Naive thymus-derived CD4-positive, alpha-beta T cell (primary cell): ENCODE results near the gene HDAC4. TPM values are rescaled to one million over a fixed set of nuclear protein-coding genes. Genes with fewer than 3 reads are reported as not detected.

Experiments
- ATAC-seq: fragments of 150-1000 bp; cut with Tn5 transposase; 2 replicates; pipeline ENCODE4 v1.10.0; 2021; ENCODE audit warnings: mild to moderate bottlenecking, moderate library complexity
- CTCF ChIA-PET: fragments of 350-600 bp; sonication (Branson Sonifier 250); formaldehyde crosslinking; loops from one replicate; lab custom pipeline; 2021; ENCODE audit warnings: antibody characterized with exemption; lab: Charles Lee
- POLR2A ChIA-PET: fragments of 350-600 bp; sonication (Branson Sonifier 250); formaldehyde crosslinking; loops from one replicate; lab custom pipeline; 2021; ENCODE audit warnings: antibody characterized with exemption, inconsistent platforms; lab: Charles Lee
- DNase-seq, 9 donors: peaks; one replicate each; pipeline versions ENCODE4 v3.0.0 to v3.0.0-alpha.2; 2020 to 2022; ENCODE audit warnings: mixed read lengths in 1 of 9
- H3K27ac ChIP-seq: one replicate; pipeline ENCODE4 v1.7.0; 2013; ENCODE audit warnings: mild to moderate bottlenecking, low read depth, low read length, moderate library complexity
- H3K27me3 ChIP-seq, 2 donors: one replicate each; pipeline ENCODE4 v1.7.0; 2013; ENCODE audit warnings: low read length in 2 of 2, mild to moderate bottlenecking in 2 of 2, moderate library complexity in 2 of 2; ENCODE audit not compliant: control insufficient read depth in 2 of 2, insufficient read depth in 2 of 2
- H3K36me3 ChIP-seq, 3 experiments: 1 replicate in 2 of 3; 2 replicates in 1 of 3; pipeline ENCODE4 v1.7.0; 2013; ENCODE audit warnings: low read length in 3 of 3, mild to moderate bottlenecking in 3 of 3, moderate library complexity in 1 of 3; ENCODE audit not compliant: insufficient read depth in 3 of 3, control insufficient read depth in 2 of 3
- H3K4me1 ChIP-seq, 2 donors: one replicate each; pipeline ENCODE4 v1.7.0; 2013; ENCODE audit warnings: low read length in 2 of 2, mild to moderate bottlenecking in 2 of 2, moderate library complexity in 1 of 2; ENCODE audit not compliant: control insufficient read depth in 2 of 2, insufficient read depth in 2 of 2
- H3K4me3 ChIP-seq: 2 replicates; pipeline ENCODE4 v1.7.0; 2013; ENCODE audit warnings: mild to moderate bottlenecking, low read length
- H3K9me3 ChIP-seq, 3 experiments: 1 replicate in 2 of 3; 2 replicates in 1 of 3; pipeline ENCODE4 v1.7.0; 2013; ENCODE audit warnings: low read length in 3 of 3; ENCODE audit not compliant: control insufficient read depth in 2 of 3
- H3K27ac Mint-ChIP-seq, 9 donors: one replicate each; pipeline ENCODE4 v1.8.0; 2020 to 2022; ENCODE audit warnings: mixed read lengths in 9 of 9, mild to moderate bottlenecking in 8 of 9, moderate library complexity in 5 of 9, inconsistent platforms in 2 of 9
- H3K27me3 Mint-ChIP-seq, 5 donors: one replicate each; pipeline ENCODE4 v1.8.0; 2021 to 2022; ENCODE audit warnings: mixed read lengths in 5 of 5, mild to moderate bottlenecking in 1 of 5
- H3K36me3 Mint-ChIP-seq, 5 donors: one replicate each; pipeline ENCODE4 v1.8.0; 2020 to 2022; ENCODE audit warnings: mixed read lengths in 5 of 5, mild to moderate bottlenecking in 3 of 5, inconsistent platforms in 1 of 5
- H3K4me1 Mint-ChIP-seq, 7 donors: one replicate each; pipeline ENCODE4 v1.8.0; 2020 to 2022; ENCODE audit warnings: mixed read lengths in 7 of 7, mild to moderate bottlenecking in 3 of 7, inconsistent platforms in 1 of 7
- H3K4me3 Mint-ChIP-seq, 10 donors: one replicate each; pipeline ENCODE4 v1.8.0; 2020 to 2022; ENCODE audit warnings: mild to moderate bottlenecking in 10 of 10, mixed read lengths in 10 of 10, moderate library complexity in 6 of 10, inconsistent platforms in 2 of 10
- H3K9me3 Mint-ChIP-seq, 11 donors: one replicate each; pipeline ENCODE4 v1.8.0; 2020 to 2022; ENCODE audit warnings: mixed read lengths in 11 of 11, mild to moderate bottlenecking in 4 of 11, inconsistent platforms in 1 of 11, moderate library complexity in 1 of 11
- intact Hi-C, 2 donors: fragments of 100-400 bp; cut with micrococcal nuclease; formaldehyde crosslinking; loops; one replicate each; pipeline ENCODE4 v1.15.1; 2023
- polyA plus RNA-seq, 2 donors: library from polyadenylated mRNA; unstranded; fragments of 300-500 nt; fragmentation: Illumina TruSeq; gene quantifications; one replicate each; pipeline ENCODE4 v1.2.3, GENCODE V29; 2021
- total RNA-seq, 6 experiments: library from RNA in 5 of 6; stranded (reverse) in 5 of 6; gene quantifications; 1 replicate in 5 of 6; 2 replicates in 1 of 6; pipeline ENCODE4 v1.2.3 and lab custom pipeline; 2021 to 2026

The HDAC4 gene
- total and polyA plus RNA-seq, 7 experiments from 2014 or later = 7.4 to 101 (median 55.3) TPM

DNA sequence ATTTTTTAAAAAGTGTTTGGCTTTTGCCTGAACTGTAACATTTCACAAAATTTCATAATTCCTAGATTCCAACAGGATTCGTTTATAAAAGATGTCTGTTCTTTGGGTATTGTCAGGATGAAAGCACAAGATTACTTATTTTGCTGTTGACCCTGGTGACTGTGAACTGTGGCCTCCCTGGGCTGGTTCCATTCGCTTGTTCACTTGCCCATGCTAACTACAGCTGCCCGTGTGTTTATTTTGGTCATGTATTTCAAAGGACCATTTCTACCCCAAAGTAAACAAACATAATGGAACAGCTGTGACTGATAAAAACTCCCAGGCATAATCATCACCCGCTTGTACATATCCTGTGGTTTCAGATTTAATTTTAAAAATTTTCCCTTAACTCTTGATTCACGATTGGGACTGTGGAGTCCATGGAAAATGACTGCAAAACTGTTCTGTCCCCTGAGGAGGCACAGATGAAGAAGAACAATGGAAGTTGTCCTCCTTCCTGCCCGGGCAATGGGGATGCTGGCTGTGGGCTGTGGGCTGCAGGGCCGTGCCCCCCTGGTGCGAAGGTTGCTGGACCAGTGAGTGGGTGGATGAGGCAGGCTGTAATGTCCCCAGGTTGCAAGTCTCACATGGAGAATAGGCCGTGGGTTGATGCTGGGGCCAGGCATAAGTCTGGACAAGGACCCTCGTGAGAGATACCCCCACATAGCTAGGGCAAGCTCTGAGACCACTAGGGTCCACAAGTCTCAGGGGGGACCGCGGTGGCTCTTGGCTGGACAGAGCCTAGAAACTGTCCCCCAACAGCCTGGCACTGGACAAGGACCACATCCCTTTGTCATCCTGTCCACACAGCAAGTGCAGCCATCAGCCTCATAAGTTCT, 28.9 kb upstream of the HDAC4 start:
- Histone ChIP-seq H3K36me3 (no peaks in the 10 kb centered on the region), H3K27ac (no peak overlapping the region), H3K27me3 (no peaks in the 10 kb centered on the region), H3K9me3 (no peaks in the 10 kb centered on the region), H3K4me1 (no peaks in the 10 kb centered on the region), H3K4me3 (no peak overlapping the region)
- peaks cover 0 to 7% (median 3%) of the 10 kb centered on the region in 5 donors for H3K36me3 Mint-ChIP-seq
- intact Hi-C loops = no loop called here
- peaks cover 0 to 12% (median 7%) of the 10 kb centered on the region in 11 donors for H3K9me3 Mint-ChIP-seq
- H3K4me3 Mint-ChIP-seq = no peak overlapping the region
- POLR2A ChIA-PET = no interaction called here
- peaks cover 0 to 12% (median 6%) of the 10 kb centered on the region in 7 donors for H3K4me1 Mint-ChIP-seq
- ATAC-seq = no peak
- H3K27ac Mint-ChIP-seq = no peak overlapping the region
- no peak for DNase-seq
- CTCF ChIA-PET = no interaction called here
- H3K27me3 Mint-ChIP-seq = peaks cover 0 to 21% (median 4%) of the 10 kb centered on the region in 5 donors

DNA sequence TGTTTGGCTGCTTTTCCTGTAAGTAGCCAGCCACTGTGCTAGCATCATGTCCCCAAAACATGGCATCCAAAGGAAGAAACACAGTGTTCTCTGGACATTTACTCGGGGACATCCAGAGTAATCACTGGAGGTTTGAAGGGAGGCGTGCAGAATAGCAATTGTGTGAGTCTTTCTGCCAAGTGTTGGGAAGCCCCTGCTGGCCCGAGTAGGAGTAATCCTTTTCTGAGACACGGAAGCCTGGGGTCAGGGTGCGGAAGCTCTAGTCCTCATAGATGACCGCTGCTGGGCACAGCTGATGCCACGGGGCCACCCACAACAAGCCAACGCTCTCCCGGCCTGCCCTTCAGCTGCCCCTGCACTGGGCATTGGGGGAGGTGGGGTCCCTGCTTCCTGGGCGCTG, 24.8 kb upstream of the HDAC4 start:
- Histone ChIP-seq H3K27ac (no peak overlapping the region), H3K4me1 (no peaks in the 10 kb centered on the region), H3K4me3 (no peak overlapping the region), H3K27me3 (no peaks in the 10 kb centered on the region), H3K9me3 (no peaks in the 10 kb centered on the region), H3K36me3 (no peaks in the 10 kb centered on the region)
- intact Hi-C loops = no loop called here
- DNase-seq (no peak), ATAC-seq (no peak)
- Mint-ChIP-seq H3K27me3 (peaks cover 0 to 22% (median 4%) of the 10 kb centered on the region in 5 donors), H3K4me1 (no peaks in the 10 kb centered on the region), H3K27ac (no peak overlapping the region), H3K9me3 (peaks cover 0 to 1% (median 0%) of the 10 kb centered on the region in 11 donors), H3K4me3 (no peak overlapping the region), H3K36me3 (no peaks in the 10 kb centered on the region)
- ChIA-PET CTCF (no interaction called here), POLR2A (no interaction called here)

DNA sequence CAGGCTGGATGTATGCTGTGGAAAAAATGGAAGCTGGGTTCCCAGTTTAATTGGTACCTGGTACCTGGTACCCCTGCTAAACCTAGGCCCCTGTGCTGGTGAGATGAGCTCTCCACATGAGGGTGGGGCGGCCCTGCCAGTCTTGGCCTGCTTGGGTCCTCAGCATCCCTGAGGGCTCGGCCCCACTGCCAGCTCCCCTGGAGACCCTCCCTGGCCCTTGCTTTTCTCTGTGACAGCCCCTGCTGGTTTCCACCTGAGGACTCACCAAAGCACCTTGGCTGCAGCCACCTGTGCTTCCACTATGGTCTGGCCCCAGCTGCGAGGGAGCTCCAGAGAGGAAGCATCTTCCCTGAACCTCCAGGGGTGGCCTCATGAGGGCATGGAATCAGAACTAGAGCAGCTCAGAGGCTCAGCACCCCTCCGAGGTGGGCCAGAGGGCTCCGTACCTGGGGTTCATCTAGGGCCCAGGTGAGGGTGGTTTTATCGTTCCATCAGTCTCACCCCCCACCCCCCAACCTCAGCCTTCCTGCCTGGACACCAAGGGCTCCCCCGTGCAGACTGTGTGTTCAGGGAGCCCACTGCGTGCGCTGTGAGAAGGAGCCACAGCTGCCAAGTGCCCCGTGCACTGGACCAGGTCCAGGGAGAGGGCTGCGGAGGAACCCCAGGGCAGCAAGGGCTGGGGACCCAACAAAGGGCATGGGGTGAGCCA, 23.7 kb upstream of the HDAC4 start:
- H3K27me3 Mint-ChIP-seq = peaks cover 0 to 27% (median 7%) of the 10 kb centered on the region in 5 donors
- Histone ChIP-seq H3K27me3 (no peaks in the 10 kb centered on the region), H3K36me3 (no peaks in the 10 kb centered on the region), H3K4me3 (no peak overlapping the region), H3K27ac (no peak overlapping the region), H3K9me3 (no peaks in the 10 kb centered on the region), H3K4me1 (no peaks in the 10 kb centered on the region)
- H3K27ac Mint-ChIP-seq = no peak overlapping the region
- ChIA-PET POLR2A (no interaction called here), CTCF (no interaction called here)
- no peaks in the 10 kb centered on the region for H3K36me3 Mint-ChIP-seq
- peaks cover 0 to 1% (median 0%) of the 10 kb centered on the region in 11 donors for H3K9me3 Mint-ChIP-seq
- H3K4me1 Mint-ChIP-seq = no peaks in the 10 kb centered on the region
- no peak for DNase-seq
- ATAC-seq = no peak
- H3K4me3 Mint-ChIP-seq = no peak overlapping the region
- intact Hi-C loops = no loop called here

DNA sequence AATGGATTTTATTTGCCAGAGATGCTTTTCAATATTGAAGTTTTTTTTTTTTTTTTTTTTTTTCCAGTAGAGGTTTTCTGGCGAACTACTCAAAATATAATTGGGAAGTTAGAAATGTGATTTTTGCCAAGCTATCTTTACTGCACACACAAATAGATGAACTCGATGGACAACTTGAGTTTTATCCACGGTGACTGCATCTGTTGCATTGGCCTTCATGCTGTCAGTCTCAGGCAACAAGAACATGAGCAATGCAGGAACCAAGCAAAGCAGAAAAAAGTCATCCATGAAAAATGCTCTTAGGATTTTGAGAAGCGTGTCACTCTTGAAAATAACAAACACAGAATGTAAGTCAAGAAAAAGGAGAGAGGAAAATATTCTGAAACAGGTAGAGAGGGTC, 22.7 kb upstream of the HDAC4 start:
- Histone ChIP-seq H3K9me3 (no peaks in the 10 kb centered on the region), H3K36me3 (no peaks in the 10 kb centered on the region), H3K27ac (no peak overlapping the region), H3K27me3 (no peaks in the 10 kb centered on the region), H3K4me1 (no peaks in the 10 kb centered on the region), H3K4me3 (no peak overlapping the region)
- Mint-ChIP-seq H3K4me1 (no peaks in the 10 kb centered on the region), H3K36me3 (no peaks in the 10 kb centered on the region), H3K27ac (peak overlapping the region in 1 of 9 donors; percentile 32), H3K9me3 (peaks cover 0 to 1% (median 0%) of the 10 kb centered on the region in 11 donors), H3K4me3 (no peak overlapping the region), H3K27me3 (peaks cover 0 to 29% (median 7%) of the 10 kb centered on the region in 5 donors)
- intact Hi-C loops = no loop called here
- ATAC-seq = no peak
- ChIA-PET CTCF (no interaction called here), POLR2A (no interaction called here)
- no peak for DNase-seq

DNA sequence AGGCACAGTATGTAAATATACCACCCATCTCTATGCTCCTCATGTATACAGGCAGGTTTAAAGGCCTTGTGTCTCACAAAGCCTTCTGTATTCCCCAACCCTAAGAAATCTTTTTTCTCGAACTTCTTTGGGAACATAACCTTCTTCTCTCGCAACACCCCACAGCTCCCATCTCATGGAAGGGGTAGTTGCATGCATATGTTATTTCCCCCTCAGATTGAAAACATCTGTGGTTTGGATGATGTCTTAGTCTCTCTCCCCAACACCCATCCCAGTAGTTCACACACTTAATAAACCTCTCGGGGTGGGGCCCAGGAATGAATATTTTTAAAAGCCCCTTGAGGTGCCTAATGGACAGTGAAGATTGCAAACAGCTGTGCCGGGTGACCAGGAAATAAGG, 21.0 kb upstream of the HDAC4 start:
- ATAC-seq (no peak), DNase-seq (no peak)
- Histone ChIP-seq H3K4me3 (no peak overlapping the region), H3K27me3 (no peaks in the 10 kb centered on the region), H3K9me3 (no peaks in the 10 kb centered on the region), H3K4me1 (no peaks in the 10 kb centered on the region), H3K36me3 (no peaks in the 10 kb centered on the region), H3K27ac (no peak overlapping the region)
- no peaks in the 10 kb centered on the region for H3K4me1 Mint-ChIP-seq
- ChIA-PET CTCF (no interaction called here), POLR2A (no interaction called here)
- no peaks in the 10 kb centered on the region for H3K9me3 Mint-ChIP-seq
- intact Hi-C loops = no loop called here
- H3K27me3 Mint-ChIP-seq = peaks cover 0 to 27% (median 6%) of the 10 kb centered on the region in 5 donors
- H3K4me3 Mint-ChIP-seq = no peak overlapping the region
- no peaks in the 10 kb centered on the region for H3K36me3 Mint-ChIP-seq
- no peak overlapping the region for H3K27ac Mint-ChIP-seq

DNA sequence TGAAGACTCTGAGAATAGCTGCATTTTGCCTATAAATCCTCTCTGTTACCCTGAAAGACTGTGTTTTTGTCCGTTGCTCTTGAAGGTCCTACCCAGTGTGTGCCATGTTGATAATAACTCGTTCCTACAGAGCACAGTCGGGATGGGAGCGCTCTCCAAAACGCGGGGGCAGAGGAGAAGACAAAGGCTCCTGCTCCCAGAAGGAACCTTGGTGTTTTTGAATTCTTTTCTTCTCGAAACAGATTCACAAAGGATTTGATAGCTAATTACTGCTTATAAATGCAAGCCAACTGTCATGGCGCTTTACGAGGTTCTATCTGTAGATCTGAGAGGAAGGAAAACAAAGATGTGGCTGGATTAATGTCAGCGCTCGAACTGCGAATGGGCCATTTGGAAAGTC, 19.3 kb upstream of the HDAC4 start:
- ATAC-seq = no peak
- H3K27me3 ChIP-seq = no peaks in the 10 kb centered on the region
- no peak for DNase-seq
- no peaks in the 10 kb centered on the region for H3K4me1 ChIP-seq
- intact Hi-C loops = no loop called here
- no peak overlapping the region for H3K4me3 Mint-ChIP-seq
- peaks cover 0 to 3% (median 0%) of the 10 kb centered on the region in 11 donors for H3K9me3 Mint-ChIP-seq
- H3K4me3 ChIP-seq = no peak overlapping the region
- H3K27ac ChIP-seq = no peak overlapping the region
- no peaks in the 10 kb centered on the region for H3K36me3 ChIP-seq
- no peaks in the 10 kb centered on the region for H3K36me3 Mint-ChIP-seq
- H3K4me1 Mint-ChIP-seq = no peaks in the 10 kb centered on the region
- H3K27ac Mint-ChIP-seq = no peak overlapping the region
- peaks cover 0 to 37% (median 6%) of the 10 kb centered on the region in 5 donors for H3K27me3 Mint-ChIP-seq
- CTCF ChIA-PET = no interaction called here
- H3K9me3 ChIP-seq = no peaks in the 10 kb centered on the region
- POLR2A ChIA-PET = interaction anchor here (0.6 kb wide), 1 partner anchor 133 kb away, joined by 3 read pairs; no protein-coding TSS in a partner anchor
